Right hindlimb (tissue), 1 donor: ENCODE results near the gene NSG1.
A peak's percentile ranks its signal among the peaks of the same experiment; 100 is the strongest.

Experiments used
- DNase-seq: peaks from one replicate; pipeline ENCODE4 v3.0.0-alpha.2; 2018

NSG1 gene

DNA sequence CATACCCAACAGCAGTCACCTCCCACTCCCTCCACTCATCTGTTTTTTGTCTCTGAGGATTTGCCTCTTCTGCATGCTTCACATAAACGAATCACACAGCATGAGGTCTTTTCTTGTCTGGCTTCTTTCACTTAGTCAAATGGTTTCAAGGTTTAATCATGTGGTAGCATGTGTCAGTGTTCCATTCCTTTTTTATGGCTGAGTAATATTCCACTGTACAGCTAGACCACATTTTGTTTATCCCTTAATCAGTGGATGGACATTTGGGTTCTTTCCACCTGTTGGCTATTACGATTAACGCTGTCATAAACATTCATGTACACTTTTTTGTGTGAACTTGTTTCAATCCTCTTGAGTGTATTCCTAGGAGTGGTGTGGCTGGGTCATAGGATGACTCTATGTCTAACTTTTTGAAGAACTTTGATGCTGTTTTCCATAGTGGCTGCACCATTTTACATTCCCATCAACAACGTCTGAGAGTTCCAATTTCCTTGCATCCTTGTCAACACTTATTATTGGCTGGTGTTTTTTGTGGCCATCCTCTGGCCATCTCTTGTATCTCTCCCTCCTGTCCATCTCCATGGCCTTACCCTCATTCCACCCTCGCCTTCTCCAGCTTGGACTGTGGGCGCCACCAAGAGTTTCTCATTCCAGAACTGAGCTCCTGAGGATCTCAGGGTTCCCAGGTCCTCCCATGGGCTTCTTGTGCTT is 12.4 kb upstream of the NSG1 start:
- no peak for DNase-seq

DNA sequence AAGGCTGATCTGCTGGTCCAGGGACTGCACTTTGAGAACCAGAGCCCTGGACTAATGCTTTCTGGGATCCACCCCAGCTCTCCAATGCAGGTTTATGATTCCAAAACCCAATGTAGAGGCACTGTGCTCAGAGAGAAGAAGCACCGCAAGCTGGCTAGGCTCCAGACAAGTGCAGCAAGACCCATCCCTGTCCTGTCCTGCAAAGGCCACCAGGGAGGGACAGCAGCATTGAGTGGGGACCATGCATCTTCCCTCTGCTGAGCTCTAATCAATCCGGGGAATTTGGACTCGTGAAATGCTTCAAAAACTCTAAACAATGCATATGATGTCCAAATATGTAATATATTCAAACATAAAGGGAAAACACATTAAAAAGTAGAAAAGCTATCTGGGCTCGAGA is 10.8 kb upstream of the NSG1 start:
- no peak for DNase-seq

DNA sequence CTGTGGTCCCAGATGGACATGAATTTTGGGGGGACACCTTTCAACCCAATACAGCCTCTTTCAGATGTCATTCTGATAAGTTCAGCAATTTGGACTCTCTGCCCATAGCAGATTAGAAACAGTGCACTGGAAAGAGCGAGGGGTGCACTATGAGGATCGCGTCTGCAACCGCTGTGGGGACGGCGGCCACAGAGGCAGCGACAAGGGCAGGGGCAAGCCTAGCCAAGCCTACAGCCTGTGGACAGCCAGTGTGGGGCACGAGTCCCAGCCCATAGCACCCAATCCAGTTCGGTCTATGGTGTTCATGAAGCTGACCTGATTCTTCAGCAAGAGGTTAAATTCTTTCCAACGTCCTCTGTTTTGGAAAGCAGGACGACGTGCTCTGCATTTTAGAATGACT is 9.7 kb upstream of the NSG1 start:
- DNase-seq: no peak

DNA sequence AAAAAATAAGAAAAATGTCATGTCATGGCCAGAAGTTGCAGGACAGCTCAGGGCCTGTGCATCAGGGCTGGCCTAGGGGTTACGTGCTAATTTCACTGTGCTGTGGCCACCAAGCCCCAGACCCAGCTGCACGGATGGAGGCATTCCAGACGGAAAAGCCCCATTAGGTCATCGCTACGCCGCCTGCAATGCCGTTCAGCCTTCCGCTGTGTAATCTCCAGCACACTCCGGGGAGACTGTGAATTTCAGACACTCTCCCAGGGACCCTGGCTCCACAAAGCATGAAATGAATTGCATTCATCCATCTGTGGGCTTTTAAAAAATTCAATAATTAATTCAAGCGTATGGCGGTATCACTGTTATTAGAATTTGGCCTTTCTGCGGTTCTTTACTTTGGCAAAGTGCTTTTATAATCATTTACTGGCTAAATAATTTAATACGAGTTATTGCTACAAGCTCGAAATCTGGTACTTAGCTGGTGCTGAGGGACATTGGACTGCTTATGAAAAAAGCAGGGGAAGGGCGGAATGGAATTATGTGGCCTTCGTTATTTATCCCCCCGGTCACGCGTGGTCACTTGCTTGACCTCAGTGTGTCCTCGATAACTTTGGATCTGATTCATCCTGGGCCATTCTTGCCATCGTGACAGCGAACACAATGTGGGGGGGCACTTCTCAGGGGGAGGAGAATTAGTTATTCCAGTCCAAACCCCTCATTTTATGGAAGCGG is 9.0 kb upstream of the NSG1 start:
- peak; percentile 74 for DNase-seq

DNA sequence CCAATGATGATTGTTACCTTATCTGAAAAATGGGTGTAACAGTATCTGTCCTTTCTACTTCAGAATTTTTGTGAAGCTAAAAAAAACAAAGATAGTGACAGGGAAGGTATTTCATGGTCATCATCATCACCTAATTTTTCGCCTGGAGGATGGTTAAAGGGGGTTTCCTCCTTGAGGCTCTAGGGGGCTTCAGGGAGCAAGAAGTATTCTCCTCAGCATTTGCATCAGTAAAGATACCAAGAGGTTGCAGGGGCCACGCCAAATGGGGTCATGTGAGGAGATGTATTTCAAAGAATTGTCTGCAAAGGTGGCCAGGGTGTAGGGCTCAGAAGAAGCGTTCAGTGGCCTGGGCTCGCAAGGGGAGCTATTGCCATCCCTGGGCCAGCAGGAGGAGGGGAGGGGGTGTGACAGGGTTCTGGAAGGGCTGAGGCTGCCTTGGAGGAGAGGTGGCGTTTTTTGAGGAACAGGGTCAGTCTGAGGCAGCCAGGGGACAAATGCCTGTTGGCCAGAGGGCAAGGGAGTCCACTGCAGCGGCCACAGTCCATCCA is 7.3 kb upstream of the NSG1 start:
- no peak for DNase-seq

DNA sequence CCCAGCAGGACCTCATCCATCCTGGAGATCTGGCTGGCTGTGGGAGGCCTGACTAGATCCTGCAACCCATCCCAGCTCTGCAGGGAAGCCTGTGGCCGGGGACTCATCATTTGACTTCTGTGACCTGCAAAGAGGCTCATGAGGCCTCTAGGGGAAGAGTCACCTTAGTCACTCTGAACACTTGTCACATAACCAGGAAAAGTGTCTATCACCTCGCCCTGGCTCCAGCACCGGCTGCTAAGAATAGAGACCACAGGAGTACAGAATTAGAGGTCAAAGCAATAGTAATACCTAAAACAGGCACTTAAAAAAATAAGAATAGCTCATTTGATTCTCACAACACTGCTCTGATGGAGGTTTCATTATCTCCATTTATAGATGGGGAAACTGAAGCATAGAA is 3.8 kb upstream of the NSG1 start:
- no peak for DNase-seq

DNA sequence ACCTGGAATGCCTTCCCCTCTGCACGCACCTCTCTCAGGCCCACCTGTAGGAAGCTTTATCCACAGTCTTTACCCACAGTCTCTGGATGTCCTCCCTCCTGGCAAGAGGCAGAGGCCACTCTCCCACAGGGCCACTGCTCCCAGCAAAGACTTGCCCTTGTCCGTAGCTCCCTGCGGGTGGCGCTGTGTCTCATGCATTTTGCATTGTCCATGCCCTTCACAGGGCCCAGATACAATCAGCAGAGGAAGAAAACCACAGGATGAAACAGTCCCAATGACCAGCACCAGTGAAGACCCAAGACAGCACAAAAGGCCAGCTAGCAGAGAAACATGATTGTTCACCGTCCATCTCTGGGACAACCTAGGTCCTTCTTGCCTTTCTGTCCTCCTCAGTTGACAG is 2.1 kb upstream of the NSG1 start:
- no peak for DNase-seq

DNA sequence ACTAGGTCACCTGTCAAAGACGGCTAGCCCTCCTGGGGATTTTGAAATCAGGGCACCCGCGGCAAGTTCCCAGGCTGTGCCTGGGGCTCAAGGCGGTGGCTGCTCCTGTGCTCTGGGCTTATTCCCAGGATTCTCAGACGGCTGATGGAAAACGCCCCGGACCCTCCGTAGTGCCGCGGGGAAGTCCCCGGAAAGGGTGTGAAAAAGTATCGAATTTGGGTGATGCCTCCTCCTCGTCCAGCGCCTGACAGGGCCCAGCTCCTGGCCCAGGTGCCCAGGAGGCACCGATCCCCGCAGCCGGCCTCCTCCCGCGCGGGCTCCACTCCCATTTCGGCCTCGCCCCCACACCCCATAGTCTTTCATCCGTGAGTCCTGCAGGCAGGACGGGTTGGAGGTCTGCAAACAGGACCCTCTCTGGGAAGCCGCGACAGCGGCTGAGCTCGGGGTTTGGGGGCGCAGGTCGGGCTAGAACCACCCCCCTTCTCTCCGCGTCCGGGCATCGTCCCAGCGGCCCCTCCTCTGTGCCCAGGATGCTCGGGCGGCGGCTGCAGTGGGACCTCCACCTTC is 1.1 kb upstream of the NSG1 start:
- no peak for DNase-seq

DNA sequence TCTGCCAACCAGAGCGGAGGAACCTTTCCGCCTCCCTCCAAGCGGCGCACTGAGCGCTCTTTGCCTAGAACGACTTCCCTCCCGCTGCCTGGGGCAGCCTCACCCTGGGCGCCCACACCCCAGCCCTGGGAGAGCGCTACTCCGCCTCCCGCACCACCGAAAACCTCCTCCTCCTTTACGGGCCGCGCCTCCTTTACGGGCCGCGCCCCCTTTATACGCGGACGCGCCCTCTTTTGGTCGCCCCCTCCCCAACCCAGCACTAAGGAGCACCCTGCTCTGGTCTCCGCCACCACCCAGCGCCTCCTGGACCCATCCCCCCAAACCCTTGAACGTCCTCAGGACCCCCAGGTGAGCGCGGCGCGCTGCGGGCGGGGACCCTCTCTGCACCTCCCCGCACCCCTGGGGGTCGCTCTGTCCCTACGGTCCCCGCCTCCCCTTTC is 586 bp upstream of the NSG1 start:
- DNase-seq: no peak

DNA sequence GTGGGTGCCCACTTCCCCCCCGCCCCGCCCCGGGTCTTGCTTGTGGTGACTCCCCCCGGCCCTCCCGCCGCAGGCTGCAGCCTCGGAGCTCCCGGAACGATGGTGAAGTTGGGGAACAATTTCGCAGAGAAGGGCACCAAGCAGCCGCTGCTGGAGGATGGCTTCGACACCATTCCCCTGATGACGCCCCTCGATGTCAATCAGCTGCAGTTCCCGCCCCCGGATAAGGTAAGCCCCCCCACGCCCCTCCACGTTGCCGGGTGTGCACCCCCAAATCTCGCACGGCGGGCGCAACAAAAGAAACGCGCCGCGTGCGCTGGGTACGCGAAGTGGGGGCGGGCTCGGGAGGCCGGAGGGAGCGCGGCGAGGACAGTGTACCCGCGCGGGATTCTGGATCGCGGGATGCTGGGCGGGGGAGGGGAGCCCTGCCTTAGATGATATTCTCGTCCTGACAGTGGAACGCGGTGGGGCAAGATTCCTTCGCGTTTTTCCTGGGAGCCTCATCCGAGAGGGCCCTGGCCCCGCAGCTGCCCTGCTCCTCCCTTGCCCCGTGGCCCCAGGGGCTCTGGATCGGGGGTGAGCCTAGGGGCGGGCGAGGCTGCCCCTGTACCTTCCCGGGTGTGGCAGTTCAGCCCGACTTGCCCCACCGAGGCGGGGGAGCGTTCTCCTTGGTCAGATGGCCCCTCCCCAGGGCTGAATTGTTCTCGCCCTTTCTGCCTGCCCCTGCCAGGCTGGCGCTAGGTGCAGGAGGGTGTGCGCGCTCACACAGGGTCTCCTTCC is 819 bp downstream of the NSG1 start:
- no peak for DNase-seq

DNA sequence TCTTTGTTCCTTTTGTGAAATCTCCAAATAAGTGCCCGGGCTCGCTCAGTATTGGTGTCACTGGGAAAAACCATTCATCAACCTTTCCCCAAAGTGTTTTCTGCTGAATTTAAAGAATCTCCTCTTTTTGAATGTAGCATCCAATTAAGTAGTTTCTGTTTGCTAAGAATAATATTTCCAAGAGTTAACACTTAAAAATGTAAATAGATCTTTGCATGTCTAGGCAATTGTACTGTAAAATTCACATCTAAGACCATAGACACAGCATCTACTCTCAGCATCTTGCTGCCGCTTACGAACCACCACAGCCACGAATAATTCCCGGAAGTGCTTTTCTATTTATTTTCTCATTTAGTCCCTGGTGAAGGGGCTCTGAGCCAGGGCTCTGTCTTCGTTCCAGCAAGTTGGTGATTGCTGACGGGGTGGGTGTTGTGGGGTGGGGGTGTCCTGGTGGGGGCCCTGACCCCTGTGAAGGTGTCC is 1.4 kb downstream of the NSG1 start:
- no peak for DNase-seq

DNA sequence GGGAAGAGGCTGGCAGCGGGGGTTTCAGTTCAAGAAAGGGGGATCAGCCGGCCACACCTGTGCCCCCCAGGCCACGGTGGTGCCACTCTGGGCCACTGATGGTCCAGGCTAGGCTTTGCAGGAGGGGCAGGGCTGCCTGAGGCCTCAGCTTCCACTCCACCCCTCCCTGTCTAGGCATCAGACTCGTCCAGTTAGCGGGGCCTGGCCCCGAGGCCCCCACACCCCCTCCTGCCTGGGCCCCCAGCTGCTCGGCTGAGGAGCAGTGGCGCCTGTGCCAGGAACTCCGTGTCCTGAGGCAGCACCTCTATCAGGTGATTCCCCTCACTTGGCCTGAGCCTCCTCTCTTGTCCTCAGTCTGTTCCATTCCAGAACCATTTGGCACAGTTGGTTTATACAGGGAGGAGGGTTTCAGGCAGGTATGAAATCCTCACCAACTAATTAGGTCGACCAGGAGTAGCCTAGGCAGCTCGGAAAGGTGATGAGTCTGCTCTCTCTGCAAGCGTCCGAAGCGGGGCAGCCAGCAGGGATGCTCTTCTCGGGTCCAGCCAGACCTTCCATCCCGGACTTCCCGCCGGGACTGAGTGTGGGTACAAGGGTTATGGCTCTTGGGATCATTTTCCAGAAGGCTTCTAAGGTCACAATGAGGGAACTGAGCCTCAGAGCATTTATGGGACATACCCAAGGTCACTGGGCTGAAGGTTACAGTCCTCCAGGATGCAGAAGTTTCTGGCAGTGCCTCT is 2.1 kb downstream of the NSG1 start:
- DNase-seq: no peak

DNA sequence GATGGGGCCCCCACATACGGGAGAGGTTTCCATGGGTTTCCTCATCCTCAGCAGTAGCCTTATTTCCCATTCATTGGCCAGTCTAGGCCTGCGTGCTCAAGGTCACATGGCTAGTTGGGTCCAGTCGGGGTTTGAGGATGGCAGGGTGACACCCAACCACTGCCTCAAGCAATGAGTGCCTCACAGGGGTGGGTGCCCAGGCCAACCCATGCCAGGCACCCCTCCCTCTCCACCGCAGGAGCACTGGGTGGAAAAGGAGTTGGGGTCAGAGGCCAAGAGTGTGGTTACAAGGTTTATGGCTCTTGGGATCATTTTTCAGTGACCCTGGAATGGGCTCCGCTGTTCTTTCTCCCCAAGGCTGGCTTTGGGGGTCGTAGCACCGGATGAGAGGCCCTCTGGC is 3.1 kb downstream of the NSG1 start:
- no peak for DNase-seq

DNA sequence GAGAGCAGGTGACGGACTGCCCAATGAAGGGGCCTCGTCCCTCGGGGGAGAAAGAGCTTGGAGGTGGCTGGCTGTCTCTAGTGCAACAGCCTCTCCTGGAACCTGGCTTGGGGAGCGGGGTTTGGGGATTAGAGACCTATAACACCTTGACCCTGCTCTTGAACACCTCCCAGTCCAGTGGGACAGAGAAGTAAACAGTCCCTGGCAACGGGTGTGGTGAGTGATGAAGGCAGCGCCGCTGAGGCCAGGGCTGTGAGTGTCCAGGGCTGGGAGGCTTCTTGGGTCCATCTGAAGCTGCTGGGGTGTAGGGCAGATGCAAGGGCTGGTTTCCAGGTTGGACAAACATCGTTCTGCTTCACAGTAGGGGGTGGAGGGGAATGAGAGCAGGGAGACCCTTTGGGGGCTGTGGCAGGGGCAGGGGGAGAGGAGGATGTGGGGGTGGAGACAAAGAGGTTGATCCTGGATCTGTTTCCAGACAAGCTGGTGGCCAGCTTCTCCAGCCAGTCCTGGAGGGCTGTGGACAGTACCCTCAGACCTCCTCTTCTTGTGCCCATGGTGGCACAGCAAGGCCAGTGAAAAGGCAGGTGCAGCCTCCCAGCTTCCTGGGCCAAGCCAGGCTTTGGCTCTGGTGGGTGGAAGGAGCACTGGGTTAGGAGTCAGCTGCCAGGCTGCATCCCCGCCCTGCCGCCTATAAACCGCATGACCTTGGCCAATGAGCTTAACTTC is 3.8 kb downstream of the NSG1 start:
- DNase-seq: no peak

DNA sequence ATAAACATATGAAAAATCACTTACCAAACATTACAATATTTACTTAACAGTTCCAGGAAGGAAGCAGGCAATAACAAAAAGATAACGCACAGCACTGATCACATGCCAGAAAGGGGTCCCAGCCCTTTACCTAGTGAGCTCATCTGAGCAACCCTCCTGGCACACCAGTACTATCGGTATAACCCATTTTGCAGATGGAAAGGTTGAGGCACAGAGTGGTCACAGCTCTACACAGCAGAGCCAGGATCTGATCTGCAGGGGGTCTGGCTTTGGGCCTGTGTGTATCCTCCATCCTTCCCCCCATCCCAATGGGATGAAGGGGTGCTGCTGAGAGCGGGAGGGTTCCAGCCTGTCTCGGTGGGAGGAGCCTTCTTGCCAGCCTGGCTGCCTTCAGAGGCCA is 5.0 kb downstream of the NSG1 start:
- DNase-seq: no peak

DNA sequence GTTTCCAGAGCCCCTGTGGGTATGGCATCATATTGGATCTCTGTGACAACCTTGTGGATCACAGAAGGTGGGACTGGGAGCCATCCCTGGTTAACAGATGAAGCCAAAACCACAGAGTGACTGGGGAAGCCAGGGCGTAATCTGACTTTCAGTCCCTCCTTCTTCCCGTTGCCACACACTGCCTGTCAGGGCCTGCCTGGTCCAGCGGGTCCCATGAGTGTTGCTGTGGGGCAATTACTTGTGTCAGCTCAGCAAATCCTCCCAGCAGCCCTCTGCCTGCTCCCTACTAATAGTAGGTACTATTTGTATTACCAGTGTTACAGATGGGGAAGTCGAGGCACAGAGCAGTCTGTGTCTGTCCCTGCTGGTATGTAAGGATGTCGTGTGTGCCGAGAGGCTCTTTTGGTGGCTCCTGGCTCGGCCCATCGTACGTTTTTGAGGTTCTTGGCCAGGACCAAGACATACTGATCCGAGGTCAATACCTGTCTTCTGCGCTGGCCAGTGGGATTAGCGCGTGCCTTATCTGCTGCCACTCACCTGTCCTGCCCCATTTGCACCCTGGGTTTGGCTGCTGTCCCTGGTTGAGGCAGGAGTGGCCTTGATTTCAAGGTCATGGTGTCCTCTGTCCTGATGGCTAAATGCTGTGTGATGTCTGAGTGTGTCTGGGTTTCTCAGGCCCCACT is 5.7 kb downstream of the NSG1 start:
- no peak for DNase-seq

DNA sequence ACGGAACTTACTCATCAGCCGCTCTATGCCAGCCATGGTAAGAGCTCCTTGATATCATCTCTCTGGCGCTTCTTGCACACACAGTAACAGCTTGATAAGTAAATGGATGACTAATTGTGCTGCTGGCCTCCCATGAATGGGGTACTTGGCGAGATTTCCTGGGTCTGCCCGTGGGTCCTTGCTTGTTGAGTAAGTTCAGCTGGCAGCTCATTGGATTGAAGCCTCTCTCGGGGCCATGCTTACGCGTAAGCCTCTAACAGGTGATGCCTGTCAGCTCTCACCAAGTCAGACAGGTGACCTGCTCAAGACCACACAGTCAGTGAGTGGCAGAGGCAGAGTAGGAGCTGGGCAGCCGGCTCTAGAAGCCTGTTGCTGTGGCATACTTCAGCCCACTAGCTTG is 7.7 kb downstream of the NSG1 start:
- no peak for DNase-seq

DNA sequence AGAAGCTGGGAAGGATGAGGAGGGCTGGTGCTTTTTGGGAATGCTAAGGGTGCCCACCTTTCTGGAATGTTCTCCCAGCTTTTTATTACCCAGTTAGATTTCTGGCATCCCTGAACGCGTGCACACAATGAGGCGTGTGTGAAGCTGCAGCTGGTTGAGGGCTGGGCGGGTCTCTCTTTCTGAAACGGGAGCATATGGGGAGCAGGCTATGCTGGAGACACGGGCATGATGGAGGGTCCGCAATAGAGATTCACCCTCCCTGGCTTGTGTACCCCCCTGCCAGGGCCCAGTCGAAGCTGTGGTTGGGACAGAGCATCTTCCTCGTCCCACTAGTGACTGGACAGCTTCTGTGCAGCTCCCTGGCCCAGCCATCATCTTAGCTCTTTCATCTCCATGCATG is 8.5 kb downstream of the NSG1 start:
- DNase-seq: no peak

DNA sequence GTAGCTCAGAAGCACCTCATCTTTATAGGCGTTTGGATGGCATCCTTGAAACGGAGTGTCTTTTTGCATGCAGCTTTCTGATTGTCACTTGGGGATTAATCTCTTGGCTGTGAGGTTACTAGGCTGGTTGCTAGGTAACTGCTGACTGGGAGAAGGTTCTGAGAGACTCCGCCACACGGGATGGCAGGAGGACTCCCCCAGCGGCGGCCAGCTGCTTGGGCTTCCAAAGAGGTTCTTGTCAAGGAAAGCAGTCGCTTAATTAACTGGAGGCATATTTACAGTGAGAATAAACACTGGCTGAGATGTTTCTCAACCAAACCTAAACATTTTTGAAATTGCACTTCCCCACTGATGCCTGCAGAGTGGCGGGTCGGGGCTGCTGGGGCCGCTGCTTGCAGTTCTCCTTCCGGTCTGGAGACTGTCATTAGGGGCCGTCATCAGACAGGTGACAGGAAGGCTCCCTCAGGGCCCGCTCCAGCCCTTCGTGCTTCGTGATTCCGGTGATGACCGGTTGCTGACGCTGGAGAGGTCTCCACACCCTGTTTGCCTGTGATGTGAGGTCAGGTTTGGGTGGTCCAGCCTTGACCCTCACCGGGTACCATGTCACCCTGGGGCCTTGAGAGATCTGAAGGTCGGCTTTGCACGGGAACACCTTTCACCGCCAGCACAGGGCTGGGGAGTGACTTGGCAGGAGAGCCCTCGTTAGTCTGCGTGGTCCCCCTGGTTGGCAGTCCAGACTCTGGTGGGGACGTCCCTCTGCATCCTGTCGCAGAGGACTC is 9.1 kb downstream of the NSG1 start:
- no peak for DNase-seq
